HCT116 (cell line): ENCODE results near the gene SETD2. TPM values are rescaled to one million over a fixed set of nuclear protein-coding genes. Genes with fewer than 3 reads are reported as not detected.

Experiments used
- ATAC-seq: fragments of 200-7000 bp; cut with Tn5 transposase; 2 replicates; pipeline ENCODE4 v1.9.1; 2020; ENCODE audit warnings: mild to moderate bottlenecking, moderate library complexity
- BruUV-seq: library from RNA; stranded (reverse); fragments of 400-500 nt; replicated peaks from 2 replicates; lab custom pipeline; 2021; lab: Mats Ljungman, UMichigan
- CTCF ChIA-PET: fragments of 300-600 bp; sonication (Branson Sonifier 250); formaldehyde crosslinking; loops from one replicate; lab custom pipeline; 2021; ENCODE audit warnings: antibody characterized with exemption; lab: Charles Lee
- POLR2A ChIA-PET: fragments of 300-600, 350-600 bp; sonication (Branson Sonifier 250); formaldehyde crosslinking; loops from one replicate; lab custom pipeline; 2021; ENCODE audit warnings: antibody characterized with exemption; lab: Charles Lee
- RAD21 ChIA-PET, 2 experiments: fragments of 300-600 bp; sonication (Branson Sonifier 250); formaldehyde crosslinking; loops; one replicate each; lab custom pipeline; 2023; ENCODE audit warnings: low total read pairs in 2 of 2; ENCODE audit not compliant: uncharacterized antibody in 2 of 2, unreplicated experiment in 2 of 2, low non-redundant PET in 1 of 2; lab: Charles Lee
- DNase-seq: peaks from one replicate; pipeline ENCODE4 v3.0.0-alpha.2; 2010; ENCODE audit warnings: low read depth, low spot score
- H2AFZ ChIP-seq: fragments of 200-600 bp; shearing (Covaris generic), sonication (generic); 2 replicates; pipeline ENCODE4 v1.6.1; 2017; ENCODE audit warnings: low read depth, mixed run types, mixed read lengths, antibody characterized with exemption, low read length; ENCODE audit not compliant: poor library complexity, severe bottlenecking
- H3K27ac ChIP-seq: 2 replicates; pipeline ENCODE4 v1.5.1; 2012; ENCODE audit warnings: low read depth, low read length
- H3K27me3 ChIP-seq: fragments of 200-600 bp; sonication (generic); 2 replicates; pipeline ENCODE4 v1.6.1; 2016; ENCODE audit warnings: mixed run types, low read length, mixed read lengths; ENCODE audit not compliant: insufficient read depth
- H3K36me3 ChIP-seq, 2 experiments: fragments of 200-500 bp in 1 of 2; fragments of 200-600 bp in 1 of 2; sonication (Bioruptor generic) in 1 of 2; sonication (generic) in 1 of 2; 2 replicates each; pipeline versions ENCODE4 v1.5.1 to v1.6.1; 2014 to 2016; ENCODE audit warnings: low read length in 2 of 2, inconsistent platforms in 1 of 2, mixed read lengths in 1 of 2, mixed run types in 1 of 2; ENCODE audit not compliant: insufficient read depth in 2 of 2, control insufficient read depth in 1 of 2
- H3K4me1 ChIP-seq, 2 experiments: fragments of 200-600 bp in 1 of 2; sonication (generic) in 1 of 2; 2 replicates each; pipeline versions ENCODE4 v1.5.1 to v1.6.1; 2012 to 2017; ENCODE audit warnings: low read length in 2 of 2, inconsistent platforms in 1 of 2, mild to moderate bottlenecking in 1 of 2, mixed read lengths in 1 of 2, mixed run types in 1 of 2, moderate library complexity in 1 of 2; ENCODE audit not compliant: insufficient read depth in 2 of 2, control insufficient read depth in 1 of 2
- H3K4me2 ChIP-seq: fragments of 200-600 bp; sonication (generic); 2 replicates; pipeline ENCODE4 v1.6.1; 2017; ENCODE audit warnings: mixed run types, low read length, mixed read lengths
- H3K4me3 ChIP-seq, 2 experiments: fragments of 200-600 bp in 1 of 2; sonication (generic) in 1 of 2; replicated peaks in 1 of 2; 2 replicates each; pipeline ENCODE4 v1.5.1; 2011 to 2016; ENCODE audit warnings: low read length in 2 of 2, control low read depth in 1 of 2, low read depth in 1 of 2, mild to moderate bottlenecking in 1 of 2, mixed read lengths in 1 of 2, mixed run types in 1 of 2
- H3K79me2 ChIP-seq: fragments of 200-600 bp; sonication (generic); 2 replicates; pipeline ENCODE4 v1.6.1; 2017; ENCODE audit warnings: mild to moderate bottlenecking, mixed run types, low read length, moderate library complexity, mixed read lengths; ENCODE audit not compliant: insufficient read depth
- H3K9ac ChIP-seq: fragments of 200-600 bp; sonication (generic); 2 replicates; pipeline ENCODE4 v1.6.1; 2016; ENCODE audit warnings: low read length, mixed read lengths
- H3K9me2 ChIP-seq: fragments of 200-600 bp; sonication (generic), shearing (Covaris generic); 2 replicates; pipeline ENCODE4 v1.6.1; 2017; ENCODE audit warnings: mixed run types, mild to moderate bottlenecking, moderate library complexity; ENCODE audit not compliant: insufficient read depth
- H3K9me3 ChIP-seq, 2 experiments: fragments of 200-500 bp in 1 of 2; fragments of 200-600 bp in 1 of 2; sonication (Bioruptor generic) in 1 of 2; sonication (generic) in 1 of 2; 2 replicates each; pipeline ENCODE4 v1.6.1; 2014 to 2017; ENCODE audit warnings: low read length in 2 of 2, mixed read lengths in 2 of 2, inconsistent platforms in 1 of 2, low read depth in 1 of 2, mild to moderate bottlenecking in 1 of 2, mixed run types in 1 of 2, moderate library complexity in 1 of 2; ENCODE audit not compliant: control insufficient read depth in 1 of 2, insufficient read depth in 1 of 2
- H4K20me1 ChIP-seq: fragments of 200-600 bp; sonication (generic), shearing (Covaris generic); 2 replicates; pipeline ENCODE4 v1.6.1; 2017; ENCODE audit warnings: mixed run types, mild to moderate bottlenecking, moderate library complexity; ENCODE audit not compliant: insufficient read depth
- EGR1 ChIP-seq: IDR thresholded peaks from 2 replicates; pipeline ENCODE4 v1.6.1; 2012; ENCODE audit warnings: low read depth
- EZH2 ChIP-seq: fragments of 200-600 bp; sonication (generic); IDR thresholded peaks from 2 replicates; pipeline ENCODE4 v1.6.1; 2017; ENCODE audit warnings: antibody characterized with exemption, mixed run types
- POLR2A ChIP-seq: IDR thresholded peaks from 2 replicates; pipeline ENCODE4 v1.7.0; 2011; ENCODE audit warnings: borderline replicate concordance; ENCODE audit not compliant: insufficient read depth, insufficient read length; ENCODE audit errors: extremely low read depth
- RAD21 ChIP-seq: IDR thresholded peaks from 2 replicates; pipeline ENCODE4 v1.6.1; 2012; ENCODE audit warnings: low read depth, mild to moderate bottlenecking
- SIN3A ChIP-seq: IDR thresholded peaks from 2 replicates; pipeline ENCODE4 v1.6.1; 2012; ENCODE audit warnings: low read depth
- SP1 ChIP-seq: IDR thresholded peaks from 2 replicates; pipeline ENCODE4 v1.6.1; 2012; ENCODE audit warnings: low read depth
- TCF7L2 ChIP-seq: IDR thresholded peaks from 2 replicates; pipeline ENCODE4 v1.7.0; 2011; ENCODE audit warnings: borderline replicate concordance, inconsistent platforms; ENCODE audit not compliant: insufficient read depth, insufficient read length; ENCODE audit errors: extremely low read depth
- YY1 ChIP-seq: IDR thresholded peaks from 2 replicates; pipeline ENCODE4 v1.6.1; 2011; ENCODE audit warnings: low read length, low read depth, moderate library complexity, mild to moderate bottlenecking; ENCODE audit not compliant: insufficient replicate concordance; ENCODE audit errors: extremely low read depth
- ZNF274 ChIP-seq: fragments of 200-500 bp; sonication (Bioruptor generic); IDR thresholded peaks from 2 replicates; pipeline ENCODE4 v1.6.1; 2014; ENCODE audit warnings: mild to moderate bottlenecking, low read depth, low read length, inconsistent platforms
- intact Hi-C: fragments of 100-400 bp; cut with micrococcal nuclease; formaldehyde crosslinking; loops from 2 replicates; pipeline ENCODE4 v1.10.0; 2022
- total RNA-seq: library from RNA; stranded (reverse); gene quantifications from one replicate; pipeline ENCODE4 v1.2.1, GENCODE V29; 2021; ENCODE audit not compliant: unreplicated experiment
- TF ChIP-seq, protein P1 (sequence below), 3 experiments: fragments of 200-600 bp in 1 of 3; sonication (generic) in 1 of 3; IDR thresholded peaks in 2 of 3; conservative IDR thresholded peaks in 1 of 3; 2 replicates each; pipeline ENCODE4 v1.5.1; 2012 to 2017; ENCODE audit warnings: low read depth in 2 of 3, low read length in 2 of 3, antibody characterized with exemption in 1 of 3, borderline replicate concordance in 1 of 3, control low read depth in 1 of 3, mild to moderate bottlenecking in 1 of 3, mixed read lengths in 1 of 3, mixed run types in 1 of 3, moderate library complexity in 1 of 3; ENCODE audit not compliant: insufficient read depth in 1 of 3
- TF ChIP-seq, protein P2 (sequence below): IDR thresholded peaks from 2 replicates; pipeline ENCODE4 v1.6.1; 2012

Gene SETD2
- total RNA-seq, 1 experiment from 2014 or later: 33.0 TPM

- ChIA-PET CTCF (no interaction called here), POLR2A (interaction anchor here (0.6 kb wide), 1 partner anchor 180 kb away, joined by 4 read pairs; no protein-coding TSS in a partner anchor)
- no peak for DNase-seq
Observed at GRCh38 chr3:47156396-47156795, 7.5 kb downstream of the SETD2 start.

More at GRCh38 chr3:47156396-47156795, 7.5 kb downstream of the SETD2 start:
- Histone ChIP-seq H3K36me3 (no peaks in the 10 kb centered on the region; a peak in 1 of 4 replicates), H3K9ac (no peak overlapping the region), H3K4me3 (no peak overlapping the region), H3K9me2 (no peaks in the 10 kb centered on the region), H3K79me2 (peaks cover 99% of the 10 kb centered on the region), H3K4me1 (no peaks in the 10 kb centered on the region), H3K4me2 (no peak overlapping the region), H4K20me1 (peaks cover 24% of the 10 kb centered on the region; the same call in 1 of the 2 replicates), H2AFZ (no peak overlapping the region), H3K27me3 (no peaks in the 10 kb centered on the region), H3K9me3 (no peaks in the 10 kb centered on the region), H3K27ac (no peak overlapping the region)
- intact Hi-C loops: no loop called here
- no peak for ATAC-seq
- BruUV-seq: no TSS peak
- RAD21 ChIA-PET: no interaction called here
- no peak for TF ChIP-seq ZNF274
- no peak for TF ChIP-seq YY1
- TF ChIP-seq TCF7L2: no peak
- no peak for TF ChIP-seq EZH2
- TF ChIP-seq SIN3A: no peak
- TF ChIP-seq, protein P1, sequence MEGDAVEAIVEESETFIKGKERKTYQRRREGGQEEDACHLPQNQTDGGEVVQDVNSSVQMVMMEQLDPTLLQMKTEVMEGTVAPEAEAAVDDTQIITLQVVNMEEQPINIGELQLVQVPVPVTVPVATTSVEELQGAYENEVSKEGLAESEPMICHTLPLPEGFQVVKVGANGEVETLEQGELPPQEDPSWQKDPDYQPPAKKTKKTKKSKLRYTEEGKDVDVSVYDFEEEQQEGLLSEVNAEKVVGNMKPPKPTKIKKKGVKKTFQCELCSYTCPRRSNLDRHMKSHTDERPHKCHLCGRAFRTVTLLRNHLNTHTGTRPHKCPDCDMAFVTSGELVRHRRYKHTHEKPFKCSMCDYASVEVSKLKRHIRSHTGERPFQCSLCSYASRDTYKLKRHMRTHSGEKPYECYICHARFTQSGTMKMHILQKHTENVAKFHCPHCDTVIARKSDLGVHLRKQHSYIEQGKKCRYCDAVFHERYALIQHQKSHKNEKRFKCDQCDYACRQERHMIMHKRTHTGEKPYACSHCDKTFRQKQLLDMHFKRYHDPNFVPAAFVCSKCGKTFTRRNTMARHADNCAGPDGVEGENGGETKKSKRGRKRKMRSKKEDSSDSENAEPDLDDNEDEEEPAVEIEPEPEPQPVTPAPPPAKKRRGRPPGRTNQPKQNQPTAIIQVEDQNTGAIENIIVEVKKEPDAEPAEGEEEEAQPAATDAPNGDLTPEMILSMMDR (IDR thresholded peaks at IDR 0.05 in 2 of 3, conservative IDR thresholded peaks at IDR 0.05 in 1 of 3; ENCODE audit: borderline replicate concordance in 1 of 3, insufficient read depth in 1 of 3, low read depth in 2 of 3, low read length in 2 of 3): no peak
- TF ChIP-seq EGR1: no peak
- TF ChIP-seq RAD21: no peak
- TF ChIP-seq, protein P2, sequence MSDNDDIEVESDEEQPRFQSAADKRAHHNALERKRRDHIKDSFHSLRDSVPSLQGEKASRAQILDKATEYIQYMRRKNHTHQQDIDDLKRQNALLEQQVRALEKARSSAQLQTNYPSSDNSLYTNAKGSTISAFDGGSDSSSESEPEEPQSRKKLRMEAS: no peak
- TF ChIP-seq POLR2A: no peak
- no peak for TF ChIP-seq SP1
